ENCODE data around the gene CCNA2.

The CCNA2 gene

GRCh38 chr4:121846662-121847061 is 23.0 kb upstream of the CCNA2 start:
- H3K4me3 ChIP-seq (ENCODE audit: low read depth, low read length): no peak overlapping the region
- no peak for TF ChIP-seq CTCF (IDR thresholded peaks at IDR 0.05; ENCODE audit: borderline replicate concordance, insufficient read depth, low read depth, low read length)

DNA sequence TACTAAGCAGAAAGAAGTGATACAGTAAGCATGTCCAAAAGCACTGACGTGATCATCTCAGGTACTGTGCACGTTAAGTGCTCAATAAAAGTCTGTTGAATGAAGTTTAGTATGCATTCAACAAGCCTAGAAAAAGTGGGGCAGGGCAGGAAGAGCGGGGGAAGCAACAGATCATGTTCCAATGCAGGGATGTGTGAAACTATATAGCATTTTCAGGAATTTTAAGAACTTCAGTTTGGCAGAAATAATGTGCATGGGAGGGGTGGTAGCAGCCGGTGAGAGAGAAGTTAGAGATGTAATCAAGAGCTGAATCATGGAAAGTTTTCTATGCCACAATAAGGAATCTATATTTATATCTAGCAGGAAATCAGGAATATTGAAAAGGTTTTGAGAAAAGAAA is 19.2 kb upstream of the CCNA2 start:
- H3K4me3 ChIP-seq (ENCODE audit: low read depth, low read length): no peak overlapping the region
- TF ChIP-seq CTCF (IDR thresholded peaks at IDR 0.05; ENCODE audit: borderline replicate concordance, insufficient read depth, low read depth, low read length): no peak

GRCh38 chr4:121838136-121838535 is 14.5 kb upstream of the CCNA2 start:
- no peak for TF ChIP-seq CTCF (IDR thresholded peaks at IDR 0.05; ENCODE audit: borderline replicate concordance, insufficient read depth, low read depth, low read length)
- H3K4me3 ChIP-seq (ENCODE audit: low read depth, low read length): no peak overlapping the region

DNA sequence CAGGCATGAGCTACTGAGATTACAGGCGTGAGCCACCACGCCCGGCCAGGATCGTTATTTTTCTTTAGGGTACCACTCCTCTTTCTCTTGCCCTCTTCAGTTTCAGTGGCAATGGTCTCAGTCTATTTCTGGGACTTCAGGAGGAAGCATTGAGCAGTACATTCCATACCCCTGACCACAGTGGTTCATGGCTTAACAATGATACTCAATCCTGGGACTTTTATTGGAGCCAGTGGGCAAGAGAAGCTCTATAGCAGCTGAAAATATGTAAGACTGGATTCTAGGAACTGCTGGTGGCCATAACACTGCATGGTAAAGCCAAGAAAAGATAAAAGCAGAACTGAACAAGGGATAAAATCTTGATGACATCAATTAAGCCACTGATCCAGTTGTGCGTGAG is 5.8 kb upstream of the CCNA2 start:
- H3K4me3 ChIP-seq (ENCODE audit: low read depth, low read length): no peak overlapping the region

DNA sequence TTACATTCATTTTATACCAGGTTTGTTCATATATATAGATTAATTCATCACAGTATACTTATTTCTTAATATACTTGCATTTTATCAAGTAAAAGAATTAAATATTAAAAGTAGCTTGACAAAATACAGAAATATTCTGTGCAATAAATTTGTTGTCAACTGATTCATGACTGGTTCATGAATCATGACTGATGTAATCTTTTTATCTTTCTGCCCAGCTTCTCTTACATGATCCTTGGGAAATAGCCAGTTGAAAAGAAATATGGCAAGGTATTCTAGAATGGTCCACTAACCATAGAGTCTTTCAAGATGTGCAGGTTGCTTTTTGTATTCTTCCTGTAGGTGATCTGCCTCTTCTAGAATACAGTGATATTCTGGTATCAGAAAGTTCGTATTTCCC is 4.2 kb upstream of the CCNA2 start:
- TF ChIP-seq CTCF (IDR thresholded peaks at IDR 0.05; ENCODE audit: borderline replicate concordance, insufficient read depth, low read depth, low read length): no peak
- H3K4me3 ChIP-seq (ENCODE audit: low read depth, low read length): no peak overlapping the region

More for the DNA sequence above, 5.8 kb upstream of the CCNA2 start:
- no peak for TF ChIP-seq CTCF (IDR thresholded peaks at IDR 0.05; ENCODE audit: borderline replicate concordance, insufficient read depth, low read depth, low read length)

GRCh38 chr4:121824950-121825349 is 1.3 kb upstream of the CCNA2 start:
- no peak for TF ChIP-seq CTCF (IDR thresholded peaks at IDR 0.05; ENCODE audit: borderline replicate concordance, insufficient read depth, low read depth, low read length)
- H3K4me3 ChIP-seq (ENCODE audit: low read depth, low read length): no peak overlapping the region

GRCh38 chr4:121824171-121824527 is 466 bp upstream of the CCNA2 start:
- H3K4me3 ChIP-seq (ENCODE audit: low read depth, low read length): peak overlapping the region; percentile 29
- TF ChIP-seq CTCF (IDR thresholded peaks at IDR 0.05; ENCODE audit: borderline replicate concordance, insufficient read depth, low read depth, low read length): no peak

Measured in GM12875 (cell line).